ENCODE data around the gene OR8D2. TPM values are rescaled to one million over a fixed set of nuclear protein-coding genes. Genes with fewer than 3 reads are reported as not detected.

The OR8D2 gene
- total RNA-seq = not detected

- Histone ChIP-seq H3K27ac (no peak within 1 kb of the TSS), H3K36me3 (no peaks in the 10 kb centered on the region), H3K27me3 (no peaks in the 10 kb centered on the region), H3K4me3 (no peak within 1 kb of the TSS), H3K4me1 (no peaks in the 10 kb centered on the region), H3K9me3 (no peaks in the 10 kb centered on the region)
- DNase-seq (ENCODE audit: low spot score in 2 of 2) = no peak
- no peak for TF ChIP-seq POLR2A (IDR thresholded peaks at IDR 0.05)
- no peak for TF ChIP-seq CTCF (IDR thresholded peaks at IDR 0.05)
- TF ChIP-seq EP300 (IDR thresholded peaks at IDR 0.05) = no peak
- TF ChIP-seq POLR2AphosphoS5 (IDR thresholded peaks at IDR 0.05) = no peak
- WGBS = 64% methylated on average over 1 of the region's 1 CpG
These were observed at the start of gene OR8D2 for GRCh38 chr11:124320097-124320496. OR8D2 (minus strand) TSS chr11:124320197; CDS start chr11:124320197, 0 bp downstream.

GRCh38 chr11:124359566-124359965 lies 39.6 kb upstream of the OR8D2 start:
- 39% methylated on average over 2 of the region's 2 CpGs for WGBS
- TF ChIP-seq POLR2A (IDR thresholded peaks at IDR 0.05) (no peak), POLR2AphosphoS5 (IDR thresholded peaks at IDR 0.05) (no peak), EP300 (IDR thresholded peaks at IDR 0.05) (no peak), CTCF (IDR thresholded peaks at IDR 0.05) (no peak)
- no peak for DNase-seq (ENCODE audit: low spot score in 2 of 2)
- Histone ChIP-seq H3K36me3 (no peaks in the 10 kb centered on the region), H3K27me3 (no peaks in the 10 kb centered on the region), H3K9me3 (no peaks in the 10 kb centered on the region), H3K4me1 (no peaks in the 10 kb centered on the region), H3K27ac (no peak overlapping the region), H3K4me3 (no peak overlapping the region)

- TF ChIP-seq EP300 (IDR thresholded peaks at IDR 0.05) = no peak
- no peak for TF ChIP-seq POLR2AphosphoS5 (IDR thresholded peaks at IDR 0.05)
- no peak for TF ChIP-seq CTCF (IDR thresholded peaks at IDR 0.05)
- TF ChIP-seq POLR2A (IDR thresholded peaks at IDR 0.05) = no peak
- no peak for DNase-seq (ENCODE audit: low spot score in 2 of 2)
- whole genome bisulfite sequencing = 68% methylated on average over 3 of the region's 3 CpGs
These were observed 26.4 kb upstream of the OR8D2 start for GRCh38 chr11:124346311-124346955.

GRCh38 chr11:124344346-124344745 lies 24.3 kb upstream of the OR8D2 start:
- DNase-seq (ENCODE audit: low spot score in 2 of 2) = no peak
- Histone ChIP-seq H3K9me3 (peaks cover 5% of the 10 kb centered on the region), H3K27ac (no peak overlapping the region), H3K36me3 (no peaks in the 10 kb centered on the region), H3K27me3 (no peaks in the 10 kb centered on the region), H3K4me3 (no peak overlapping the region), H3K4me1 (no peaks in the 10 kb centered on the region)
- no peak for TF ChIP-seq EP300 (IDR thresholded peaks at IDR 0.05)
- no peak for TF ChIP-seq POLR2AphosphoS5 (IDR thresholded peaks at IDR 0.05)
- no peak for TF ChIP-seq POLR2A (IDR thresholded peaks at IDR 0.05)
- no peak for TF ChIP-seq CTCF (IDR thresholded peaks at IDR 0.05)
- WGBS = 80% methylated on average over 5 of the region's 5 CpGs

More at GRCh38 chr11:124346311-124346955, 26.4 kb upstream of the OR8D2 start:
- Histone ChIP-seq H3K36me3 (no peaks in the 10 kb centered on the region), H3K27ac (no peak overlapping the region), H3K4me1 (no peaks in the 10 kb centered on the region), H3K9me3 (peaks cover 10% of the 10 kb centered on the region), H3K27me3 (no peaks in the 10 kb centered on the region), H3K4me3 (no peak overlapping the region)

- WGBS = 93% methylated on average over 2 of the region's 2 CpGs
- H3K27me3 ChIP-seq = no peaks in the 10 kb centered on the region
These were observed 20.1 kb upstream of the OR8D2 start for GRCh38 chr11:124340142-124340447.

More at GRCh38 chr11:124340142-124340447, 20.1 kb upstream of the OR8D2 start:
- no peaks in the 10 kb centered on the region for H3K36me3 ChIP-seq
- H3K4me3 ChIP-seq = no peak overlapping the region
- H3K9me3 ChIP-seq = no peaks in the 10 kb centered on the region
- DNase-seq (ENCODE audit: low spot score in 2 of 2) = no peak
- TF ChIP-seq POLR2A (IDR thresholded peaks at IDR 0.05) = no peak
- no peak for TF ChIP-seq POLR2AphosphoS5 (IDR thresholded peaks at IDR 0.05)
- no peak for TF ChIP-seq CTCF (IDR thresholded peaks at IDR 0.05)
- no peak for TF ChIP-seq EP300 (IDR thresholded peaks at IDR 0.05)
- H3K4me1 ChIP-seq = no peaks in the 10 kb centered on the region
- H3K27ac ChIP-seq = no peak overlapping the region
